GM21526 (cell line): ENCODE data around the gene OPN3.

Experiments
- ATAC-seq: cut with Tn5 transposase; IDR thresholded peaks from one replicate; pipeline ENCODE4 v1.9.1; 2021; ENCODE audit warnings: moderate library complexity; ENCODE audit not compliant: unreplicated experiment, low FRiP score

Gene OPN3

DNA sequence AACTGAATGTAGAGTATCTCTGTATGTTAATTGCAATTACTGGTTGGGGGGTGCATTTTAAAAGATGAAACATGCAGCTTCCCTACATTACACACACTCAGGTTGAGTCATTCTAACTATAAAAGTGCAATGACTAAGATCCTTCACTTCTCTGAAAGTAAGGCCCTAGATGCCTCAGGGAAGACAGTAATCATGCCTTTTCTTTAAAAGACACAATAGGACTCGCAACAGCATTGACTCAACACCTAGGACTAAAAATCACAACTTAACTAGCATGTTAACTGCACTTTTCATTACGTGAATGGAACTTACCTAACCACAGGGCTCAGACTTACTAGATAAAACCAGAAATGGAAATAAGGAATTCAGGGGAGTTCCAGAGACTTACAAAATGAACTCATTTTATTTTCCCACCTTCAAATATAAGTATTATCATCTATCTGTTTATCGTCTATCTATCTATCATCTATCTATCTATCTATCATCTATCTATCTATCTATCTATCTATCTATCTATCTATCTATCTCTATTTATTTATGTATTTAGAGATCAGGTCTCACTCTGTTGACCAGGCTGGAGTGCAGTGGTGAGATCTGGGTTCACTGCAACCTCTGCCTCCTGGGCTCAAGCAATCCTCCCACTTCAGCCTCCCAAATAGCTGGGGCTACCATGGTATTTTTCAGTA, 47.8 kb downstream of the OPN3 start:
- peak; percentile 62 for ATAC-seq

DNA sequence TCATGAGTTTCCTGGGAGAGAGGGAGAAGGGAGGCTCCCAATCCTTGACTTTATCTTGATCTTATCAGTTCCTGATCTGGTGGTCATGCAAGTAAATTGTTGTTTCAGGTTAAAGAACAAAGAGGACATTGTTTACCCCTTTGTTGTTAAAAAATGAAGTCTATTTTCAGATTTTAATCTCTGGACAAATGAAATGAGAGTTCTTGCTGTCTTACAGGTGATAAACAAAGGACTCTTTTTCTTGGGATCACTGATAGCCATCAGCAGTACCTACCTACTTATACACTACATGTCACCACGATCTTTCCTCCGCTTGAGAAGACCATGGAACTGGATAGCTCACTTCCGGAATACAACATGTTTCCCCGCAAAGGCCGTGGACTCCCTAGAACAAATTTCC, 48.4 kb downstream of the OPN3 start:
- no peak for ATAC-seq

DNA sequence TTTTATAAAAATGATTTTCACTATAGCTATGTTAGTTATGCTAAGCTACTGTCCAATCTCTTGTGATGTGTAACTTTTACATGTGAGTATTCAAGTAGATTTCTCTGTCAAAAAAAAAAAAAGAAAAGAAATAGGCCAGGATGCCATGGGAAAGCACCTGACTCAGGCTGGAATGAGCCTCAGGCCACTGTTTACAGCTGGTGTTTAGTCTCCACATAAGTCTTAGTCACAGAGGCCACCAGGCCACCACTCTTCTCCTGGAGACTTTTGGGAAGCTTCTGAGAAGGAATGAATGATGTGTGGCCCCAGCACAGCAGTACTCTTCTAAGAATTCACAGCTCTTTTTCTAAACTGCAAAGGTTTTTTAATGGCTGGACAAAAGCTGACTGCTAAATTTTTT, 48.9 kb downstream of the OPN3 start:
- no peak for ATAC-seq

DNA sequence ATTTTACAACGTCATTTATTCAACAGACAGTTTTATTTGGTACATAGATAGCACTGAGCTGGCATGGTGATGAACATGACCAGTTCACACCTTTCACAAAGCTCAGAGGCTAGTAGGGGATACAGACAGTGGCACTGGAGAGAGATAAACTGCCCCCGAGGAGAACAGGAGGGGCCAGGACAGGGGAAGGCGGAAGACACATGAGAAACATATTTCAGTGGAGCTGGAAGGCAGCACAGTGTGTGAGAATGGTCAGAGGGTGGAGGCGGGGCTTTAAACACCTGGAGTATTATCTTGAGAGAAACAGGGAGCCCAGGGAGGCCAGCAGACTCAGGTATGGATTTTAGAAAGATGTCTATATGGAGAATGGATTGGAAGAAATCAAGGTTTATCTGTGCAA, 49.5 kb downstream of the OPN3 start:
- no peak for ATAC-seq

DNA sequence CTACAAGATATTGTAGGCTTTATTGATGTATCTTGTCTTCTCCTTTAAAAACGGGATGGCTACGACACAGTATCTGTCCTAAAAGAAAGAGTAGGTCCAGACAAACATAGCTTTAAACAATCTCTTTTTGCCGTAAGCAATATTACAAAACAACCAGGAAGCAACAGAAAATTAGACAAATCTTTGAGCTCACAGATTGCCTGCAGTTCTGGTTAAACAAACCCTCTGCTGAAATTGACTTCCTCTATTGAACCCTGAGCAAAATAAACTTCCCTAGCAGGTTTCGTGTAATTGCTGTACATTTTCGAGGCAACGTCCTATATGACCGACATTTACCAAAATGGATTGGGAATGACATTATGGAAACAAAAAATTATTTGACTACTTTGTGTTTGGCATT, 50.6 kb downstream of the OPN3 start:
- no peak for ATAC-seq

DNA sequence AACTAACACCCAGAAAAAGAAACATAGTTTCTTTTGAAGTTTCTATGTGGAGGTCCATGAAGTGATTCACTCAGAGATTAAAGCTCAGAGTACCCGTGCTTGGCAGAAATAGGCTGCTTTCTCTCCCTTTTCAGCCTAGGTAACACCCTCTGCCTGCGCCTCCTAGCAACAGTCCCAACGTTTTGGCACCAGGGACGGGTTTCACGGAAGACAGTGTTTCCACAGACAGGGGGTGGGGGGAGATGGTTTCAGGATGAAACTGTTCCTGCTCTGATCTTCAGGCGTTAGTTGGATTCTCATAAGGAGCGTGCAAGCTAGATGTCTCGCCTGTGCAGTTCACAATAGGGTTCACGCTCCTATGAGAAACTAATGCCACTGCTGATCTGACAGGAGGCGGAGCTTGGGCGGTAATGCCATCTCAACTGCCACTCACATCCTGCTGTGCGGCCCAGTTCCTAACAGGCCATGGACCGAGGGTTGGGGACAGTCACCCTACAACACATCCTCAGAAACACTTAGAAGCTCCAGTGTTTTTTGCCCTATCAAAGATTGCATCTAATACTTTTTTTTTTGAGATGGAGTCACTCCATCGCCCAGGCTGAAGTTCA, 53.2 kb downstream of the OPN3 start:
- no peak for ATAC-seq

DNA sequence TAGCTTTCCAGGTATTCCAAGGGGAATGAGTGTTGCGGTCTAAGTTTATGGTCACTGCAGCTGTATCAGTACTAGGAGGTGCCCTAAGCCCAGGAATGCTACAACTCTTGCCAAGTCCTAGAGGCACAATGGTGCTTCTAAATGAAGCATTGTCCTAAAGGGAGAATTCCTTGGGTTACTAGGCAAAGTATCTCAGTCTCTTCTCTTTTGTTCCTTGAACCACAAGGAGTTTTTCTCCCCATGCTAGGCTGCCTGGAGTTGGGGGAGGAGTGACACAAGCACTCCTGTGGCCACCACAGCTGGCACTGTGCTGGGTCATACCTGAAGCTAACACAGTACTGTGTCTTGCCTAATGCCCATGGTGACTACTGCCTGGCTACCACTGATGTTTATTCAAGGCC, 57.2 kb downstream of the OPN3 start:
- no peak for ATAC-seq

DNA sequence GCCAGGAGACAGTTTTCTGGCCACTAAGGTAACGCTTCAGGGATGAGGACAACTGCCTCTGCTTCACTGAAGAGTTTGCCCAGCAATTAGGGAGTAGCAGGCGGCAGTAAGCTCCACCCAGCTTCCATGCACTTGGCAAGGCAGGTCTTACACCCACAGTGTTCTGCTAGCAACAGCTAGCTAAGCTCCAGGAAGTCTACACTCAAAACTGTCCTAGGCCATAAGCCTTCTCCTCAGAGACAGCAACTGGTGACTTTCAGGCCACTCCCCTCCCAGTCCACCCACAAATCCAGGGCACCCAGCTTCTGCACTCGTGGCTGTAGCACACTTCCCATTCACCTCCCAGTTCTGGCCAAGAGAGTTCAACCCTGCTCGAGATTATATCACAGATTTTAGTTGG, 60.7 kb downstream of the OPN3 start:
- ATAC-seq: no peak

DNA sequence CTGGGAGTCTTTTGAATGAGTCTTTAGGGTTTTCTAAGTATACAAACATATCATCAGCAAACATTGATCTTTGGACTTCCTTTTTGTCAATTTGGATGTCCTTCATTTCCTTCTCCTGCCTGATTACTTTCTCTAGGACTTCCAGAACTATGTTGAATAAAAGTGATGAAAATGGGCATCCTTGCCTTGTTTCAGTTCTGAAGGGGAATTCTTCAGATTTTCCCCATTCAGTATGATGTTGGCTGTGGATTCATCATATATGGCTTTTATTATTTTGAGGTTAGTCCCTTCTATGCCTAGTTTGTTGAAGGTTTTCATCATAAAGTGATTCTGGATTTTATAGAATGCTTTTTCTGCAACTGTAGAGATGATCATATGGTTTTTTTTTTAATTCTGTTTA, 66.0 kb downstream of the OPN3 start:
- ATAC-seq: no peak

DNA sequence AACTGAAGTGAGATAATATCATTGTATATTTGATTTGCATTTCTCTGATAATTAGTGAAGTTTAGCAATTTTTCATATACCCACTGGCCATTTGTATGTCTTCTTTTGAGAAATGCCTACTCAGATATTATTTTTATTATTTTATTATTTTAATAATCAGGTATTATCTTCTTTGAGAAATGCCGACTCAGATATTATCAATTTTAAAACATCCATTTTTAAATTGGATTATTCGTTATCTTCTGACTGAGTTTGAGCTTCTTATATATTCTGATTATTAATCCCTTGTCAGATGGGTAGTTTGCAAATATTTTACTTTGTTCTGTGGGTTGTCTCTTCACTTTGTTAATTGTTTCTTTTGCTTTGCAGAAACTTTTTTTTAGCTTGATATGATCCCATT, 70.3 kb downstream of the OPN3 start:
- no peak for ATAC-seq

DNA sequence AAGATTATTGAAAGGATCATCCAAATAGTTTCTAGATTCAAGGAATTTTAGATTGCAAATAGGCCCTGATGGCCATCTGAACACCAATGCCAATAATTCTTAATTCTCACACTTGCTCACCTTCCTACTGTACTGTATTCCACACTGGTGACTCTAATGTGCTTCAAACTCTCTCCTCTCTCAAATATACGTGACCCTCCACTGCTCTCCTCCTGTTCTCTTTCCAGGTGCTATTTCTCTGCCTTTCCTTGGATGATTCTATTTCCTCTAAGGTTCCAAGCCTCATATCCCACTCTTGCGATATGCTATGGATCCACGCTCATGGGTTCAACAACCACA, 79.4 kb downstream of the OPN3 start:
- ATAC-seq: no peak

DNA sequence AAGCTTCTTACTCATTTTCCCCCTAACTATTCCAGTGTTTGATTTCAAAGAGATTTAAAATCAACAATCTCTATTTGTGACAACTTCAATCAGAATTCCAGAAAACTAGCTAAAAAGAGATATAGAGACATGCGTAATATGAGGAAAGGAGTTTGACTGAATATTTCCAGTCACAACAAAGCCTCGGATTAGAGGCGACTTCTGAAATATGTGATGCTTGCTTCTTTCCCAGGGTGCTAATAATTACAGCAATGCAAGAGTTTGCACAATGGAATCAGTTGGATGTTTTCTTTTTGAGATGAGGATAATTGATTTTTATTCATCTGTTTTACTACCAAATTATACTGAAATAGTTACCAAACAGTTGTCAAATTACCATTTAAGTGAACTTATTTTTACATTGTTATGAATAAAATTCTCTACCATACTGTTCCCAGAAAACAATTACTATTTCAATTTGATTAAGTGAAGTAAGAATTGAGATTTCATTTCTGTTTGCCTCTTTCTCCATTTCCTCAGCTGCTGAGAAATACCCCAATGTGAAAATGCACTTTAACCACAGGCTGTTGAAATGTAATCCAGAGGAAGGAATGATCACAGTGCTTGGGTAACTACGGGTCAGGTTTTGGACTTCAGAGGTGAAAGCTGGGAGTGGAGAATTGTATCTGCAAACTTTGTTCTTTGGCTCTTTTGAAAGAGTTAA, 79.9 kb downstream of the OPN3 start:
- ATAC-seq: no peak

DNA sequence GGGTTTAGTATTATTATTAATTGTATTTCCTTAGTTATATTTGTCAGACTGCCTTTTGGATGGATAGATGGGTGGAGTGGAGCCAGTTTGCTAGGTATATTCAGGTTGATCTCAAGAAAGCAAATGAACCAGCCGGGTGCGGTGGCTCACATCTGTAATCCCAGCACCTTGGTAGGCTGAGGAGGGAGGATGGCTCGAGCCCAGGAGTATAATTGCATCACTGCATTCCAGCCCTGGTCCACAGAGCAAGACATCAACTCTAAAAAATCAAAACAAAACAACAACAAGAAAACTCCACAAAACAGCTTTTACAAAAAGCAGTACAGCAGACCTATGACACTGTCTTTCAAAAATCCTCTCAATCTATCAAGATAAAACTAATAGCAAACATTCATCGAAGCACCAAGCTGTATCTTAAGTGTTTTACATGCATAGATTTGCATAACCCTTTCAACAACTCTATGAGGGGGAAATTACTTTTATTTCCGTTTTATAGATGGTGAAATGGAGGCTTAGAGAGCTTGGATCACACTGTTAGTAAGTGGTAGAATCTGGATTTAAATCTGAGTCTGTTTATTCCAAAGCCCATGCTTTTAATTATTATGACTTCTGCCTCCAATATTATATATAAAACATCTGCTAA, 82.5 kb downstream of the OPN3 start:
- ATAC-seq: no peak

DNA sequence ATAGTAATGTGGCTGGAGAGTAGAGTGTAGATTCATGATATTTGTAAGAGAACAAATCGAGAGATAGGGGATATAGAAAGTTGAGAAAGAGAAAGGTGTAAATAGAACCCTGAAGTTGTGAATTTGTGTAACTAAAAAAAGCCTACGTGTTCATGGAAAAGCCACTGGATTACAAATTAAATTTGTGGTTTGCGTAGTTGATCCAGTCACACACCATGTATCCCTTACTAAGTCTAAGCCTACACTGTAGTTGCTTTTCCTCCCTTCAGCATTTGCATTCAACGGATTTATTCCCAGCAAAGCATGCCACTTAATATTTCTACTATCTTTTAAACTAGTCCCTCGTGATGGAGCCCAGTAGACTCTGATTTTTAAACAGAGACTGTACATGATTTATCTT, 83.1 kb downstream of the OPN3 start:
- no peak for ATAC-seq

DNA sequence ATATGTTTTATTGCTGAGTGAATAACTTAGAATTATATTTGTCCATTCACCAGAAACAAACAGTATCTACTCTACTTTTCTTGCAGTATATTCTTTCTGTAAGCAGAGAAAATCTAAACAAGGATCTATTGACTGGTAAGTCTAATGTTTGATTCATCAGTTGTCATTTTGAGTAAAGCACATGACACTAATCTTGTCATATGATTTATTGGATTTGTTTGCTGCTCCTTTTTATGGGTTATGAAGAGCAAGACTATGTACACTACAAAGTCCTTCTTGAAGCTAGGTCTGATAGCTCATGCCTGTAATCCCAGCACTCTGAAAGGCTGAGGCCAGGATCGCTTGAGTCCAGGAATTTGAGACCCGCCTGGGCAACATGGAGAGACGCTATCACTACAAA, 84.6 kb downstream of the OPN3 start:
- ATAC-seq: no peak

DNA sequence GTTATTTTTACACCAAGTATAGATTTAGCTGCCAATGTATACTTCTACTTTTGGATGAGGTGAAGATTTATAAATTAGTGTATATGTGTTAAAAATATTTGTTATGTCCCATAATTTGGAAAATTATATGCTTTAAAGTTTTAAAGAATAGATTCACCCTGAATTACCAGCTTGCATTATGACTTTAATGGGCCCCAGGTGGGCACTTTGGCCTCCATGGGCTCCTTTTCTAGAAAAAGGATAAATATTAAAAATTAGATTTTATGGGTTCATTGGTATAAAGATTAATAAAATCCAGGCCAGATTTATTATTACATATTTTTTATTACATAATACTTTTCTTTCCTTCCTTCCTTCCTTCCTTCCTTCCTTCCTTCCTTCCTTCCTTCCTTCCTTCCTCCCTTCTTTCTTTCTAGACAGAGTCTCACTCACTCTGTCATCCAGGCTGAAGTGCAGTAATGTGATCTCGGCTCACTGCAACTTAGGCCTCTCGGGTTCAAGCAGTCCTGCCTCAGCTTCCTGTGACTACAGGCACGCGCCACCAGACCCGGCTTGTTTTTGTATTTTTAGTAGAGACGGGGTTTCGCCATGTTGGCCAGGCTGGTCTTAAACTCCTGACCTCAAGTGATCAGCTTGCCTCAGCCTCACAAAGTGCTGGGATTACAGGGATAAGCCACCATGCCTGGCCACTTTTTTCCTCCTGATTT, 86.1 kb downstream of the OPN3 start:
- ATAC-seq: no peak

DNA sequence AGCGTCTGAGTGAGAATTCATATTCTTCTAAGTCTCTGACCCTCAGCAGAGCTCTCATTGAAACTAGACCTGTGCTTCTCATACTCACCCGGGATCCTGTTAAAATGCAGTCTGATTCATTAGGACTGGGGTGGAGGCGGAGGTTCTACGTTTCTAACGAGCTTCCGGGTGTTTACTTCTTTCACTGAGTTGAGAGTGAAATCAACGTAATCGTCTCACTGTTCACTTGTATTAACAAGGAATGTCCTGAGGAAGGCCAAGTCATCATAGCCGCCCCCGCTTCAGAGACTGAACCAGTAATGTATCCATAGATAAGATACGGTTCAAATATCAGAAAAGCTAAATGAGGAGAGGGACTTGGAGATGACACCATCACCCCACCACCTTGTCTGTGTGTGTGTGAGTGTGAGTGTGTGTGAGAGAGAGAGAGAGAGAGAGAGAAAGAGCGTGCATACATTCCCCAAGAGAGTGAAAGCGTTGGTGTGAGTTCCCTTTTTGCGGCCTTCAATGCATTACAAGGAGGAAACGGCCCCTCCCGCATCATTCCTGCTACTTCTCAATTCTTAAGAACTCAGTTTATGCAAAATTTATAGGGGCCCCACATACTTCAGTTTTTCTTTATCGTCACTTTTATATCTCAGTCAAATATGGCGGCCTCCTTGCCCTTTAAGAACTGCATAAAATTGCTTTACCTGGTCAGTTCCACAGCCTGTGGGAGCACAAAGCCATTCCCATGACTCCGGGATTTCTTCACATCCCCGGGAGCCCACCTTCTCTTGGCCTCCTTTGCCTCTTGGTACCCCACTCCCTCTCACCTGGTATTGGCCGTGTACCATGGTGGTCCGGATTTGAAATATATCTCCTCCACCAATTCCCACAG, 88.2 kb downstream of the OPN3 start:
- ATAC-seq: peak; percentile 86

DNA sequence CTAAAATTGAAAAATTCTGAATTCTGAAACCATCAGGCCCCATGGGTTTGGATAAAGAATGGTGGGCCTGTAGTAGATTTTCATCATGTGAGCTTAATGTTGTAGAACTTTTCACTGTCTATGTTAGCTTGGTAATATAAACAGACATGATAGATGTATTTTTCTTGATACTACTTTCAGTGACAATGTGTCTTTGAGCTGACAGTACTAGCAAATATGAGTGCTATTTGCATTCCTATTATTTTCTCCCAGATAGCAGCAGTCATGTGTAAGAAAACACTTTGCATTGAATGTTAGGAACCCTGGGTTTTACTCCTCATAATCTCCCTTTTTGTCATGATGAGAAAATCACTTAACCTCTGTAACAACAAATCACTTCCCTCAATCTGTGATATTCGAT, 89.9 kb downstream of the OPN3 start:
- no peak for ATAC-seq

DNA sequence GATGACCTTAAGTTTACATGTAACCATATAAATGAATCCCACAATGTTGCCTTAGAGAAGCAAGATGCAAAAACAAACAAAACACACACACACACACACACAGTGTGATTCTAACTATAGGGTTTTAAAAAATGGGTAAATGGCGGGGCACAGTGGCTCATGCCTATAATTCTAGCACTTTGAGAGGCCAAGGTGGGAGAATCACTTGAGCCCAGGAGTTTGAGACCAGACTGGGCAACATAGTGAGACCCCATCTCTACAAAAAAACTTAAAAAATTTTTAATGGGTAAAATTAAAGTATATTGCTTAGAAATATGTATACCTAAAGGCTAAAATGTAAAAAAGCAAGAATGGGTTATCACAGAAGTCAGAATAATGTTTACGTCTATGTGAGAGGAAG, 92.2 kb downstream of the OPN3 start:
- ATAC-seq: no peak
